ENCODE data around the gene ADAM12. TPM values are rescaled to one million over a fixed set of nuclear protein-coding genes. Genes with fewer than 3 reads are reported as not detected.

ADAM12 gene
- total and polyA plus RNA-seq, 2 of the 13 experiments (the other 11 are each of a cell fraction or from before 2014, with no cell fraction given) = not detected

- Histone ChIP-seq H3K9me3 (ENCODE audit: low read length) (no peaks in the 10 kb centered on the region), H3K79me2 (ENCODE audit: insufficient read depth, low read length) (no peaks in the 10 kb centered on the region), H3K36me3 (replicated peaks in 1 of 2; ENCODE audit: control insufficient read depth in 1 of 2, insufficient read depth in 2 of 2, low read length in 2 of 2) (no peaks in the 10 kb centered on the region), H3K4me3 (replicated peaks in 1 of 3; ENCODE audit: insufficient read depth in 1 of 3, low read depth in 2 of 3, low read length in 3 of 3) (no peak overlapping the region), H3K9ac (ENCODE audit: insufficient read depth, low read depth, low read length) (no peak overlapping the region), H3K27ac (ENCODE audit: extremely low read length, insufficient read depth, low read length) (no peak overlapping the region), H3K4me1 (ENCODE audit: insufficient read depth, low read length) (no peaks in the 10 kb centered on the region), H3K27me3 (ENCODE audit: control insufficient read depth in 1 of 2, insufficient read depth in 2 of 2, low read length in 2 of 2) (no peaks in the 10 kb centered on the region; a peak in 1 of 5 replicates), H4K20me1 (ENCODE audit: insufficient read depth, low read length) (no peaks in the 10 kb centered on the region), H3K4me2 (ENCODE audit: low read depth, low read length) (no peak overlapping the region), H2AFZ (ENCODE audit: low read length) (no peak overlapping the region)
- FAIRE-seq (no peak), ATAC-seq (no peak), DNase-seq (ENCODE audit: low spot score) (no peak)
- POLR2A ChIA-PET = no interaction called here
- no TSS peak for BruUV-seq (replicated peaks)
- CTCF ChIA-PET (ENCODE audit: low intra/inter-chr PET ratio, low total read pairs) = no interaction called here
- intact Hi-C loops (cut with micrococcal nuclease; ENCODE audit: unreplicated experiment) = no loop called here
- in situ Hi-C loops (cut with HindIII; ENCODE audit: extremely low pct_ligation_motif_present, low pct_unique_long_range_greater_than_20kb) = no loop called here
- 18% methylated on average over 3 of the region's 3 CpGs for WGBS (ENCODE audit: low lambda C conversion rate)
- TF ChIP-seq MAFF (IDR thresholded peaks at IDR 0.05; ENCODE audit: low read depth, low read length) (peak; percentile 17; the same call in 1 of the 2 replicates), ZNF605 (CRISPR knock-in tag; IDR thresholded peaks at IDR 0.05) (no peak), ZNF143 (CRISPR knock-in tag; IDR thresholded peaks at IDR 0.05) (no peak), MAFK (conservative IDR thresholded peaks at IDR 0.05 in 1 of 2, IDR thresholded peaks at IDR 0.05 in 1 of 2; ENCODE audit: low read length in 2 of 2) (peak in 1 of 2 experiments; percentile 73; a peak in 3 of 4 replicates), ZNF670 (CRISPR knock-in tag; IDR thresholded peaks at IDR 0.05; ENCODE audit: borderline replicate concordance) (no peak)
Measured at GRCh38 chr10:126283307-126283706, 105.0 kb downstream of the ADAM12 start.

- no peak for ATAC-seq
- Histone ChIP-seq H3K27me3 (ENCODE audit: control insufficient read depth in 1 of 2, insufficient read depth in 2 of 2, low read length in 2 of 2) (no peaks in the 10 kb centered on the region; a peak in 1 of 5 replicates), H3K4me1 (ENCODE audit: insufficient read depth, low read length) (no peaks in the 10 kb centered on the region), H3K4me3 (replicated peaks in 1 of 3; ENCODE audit: insufficient read depth in 1 of 3, low read depth in 2 of 3, low read length in 3 of 3) (no peak overlapping the region), H3K4me2 (ENCODE audit: low read depth, low read length) (no peak overlapping the region), H3K9ac (ENCODE audit: insufficient read depth, low read depth, low read length) (no peak overlapping the region), H2AFZ (ENCODE audit: low read length) (no peak overlapping the region), H3K79me2 (ENCODE audit: insufficient read depth, low read length) (no peaks in the 10 kb centered on the region), H3K36me3 (replicated peaks in 1 of 2; ENCODE audit: control insufficient read depth in 1 of 2, insufficient read depth in 2 of 2, low read length in 2 of 2) (no peaks in the 10 kb centered on the region), H4K20me1 (ENCODE audit: insufficient read depth, low read length) (no peaks in the 10 kb centered on the region), H3K27ac (ENCODE audit: extremely low read length, insufficient read depth, low read length) (no peak overlapping the region), H3K9me3 (ENCODE audit: low read length) (no peaks in the 10 kb centered on the region)
- DNase-seq (ENCODE audit: low spot score) = no peak
- CTCF ChIA-PET (ENCODE audit: low intra/inter-chr PET ratio, low total read pairs) = no interaction called here
- POLR2A ChIA-PET = no interaction called here
- intact Hi-C loops (cut with micrococcal nuclease; ENCODE audit: unreplicated experiment) = no loop called here
- WGBS (ENCODE audit: low lambda C conversion rate) = 2% methylated on average over 6 of the region's 6 CpGs
- no peak for FAIRE-seq
- in situ Hi-C loops (cut with HindIII; ENCODE audit: extremely low pct_ligation_motif_present, low pct_unique_long_range_greater_than_20kb) = no loop called here
- no TSS peak for BruUV-seq (replicated peaks)
- TF ChIP-seq TBX2 (CRISPR knock-in tag; IDR thresholded peaks at IDR 0.05; ENCODE audit: borderline replicate concordance) (no peak), HOXA3 (CRISPR knock-in tag; IDR thresholded peaks at IDR 0.05) (no peak), STAT5B (CRISPR knock-in tag; IDR thresholded peaks at IDR 0.05) (no peak), JUN (CRISPR knock-in tag; IDR thresholded peaks at IDR 0.05) (no peak), ZNF709 (CRISPR knock-in tag; IDR thresholded peaks at IDR 0.05) (no peak), ZNF670 (CRISPR knock-in tag; IDR thresholded peaks at IDR 0.05; ENCODE audit: borderline replicate concordance) (no peak), NFE2L2 (IDR thresholded peaks at IDR 0.05; ENCODE audit: low read length) (no peak), ZNF549 (CRISPR knock-in tag; IDR thresholded peaks at IDR 0.05) (no peak), EHMT2 (IDR thresholded peaks at IDR 0.05; ENCODE audit: borderline replicate concordance, low read depth, low read length) (no peak), ZUFSP (CRISPR knock-in tag; IDR thresholded peaks at IDR 0.05; ENCODE audit: borderline replicate concordance) (no peak), RFX3 (CRISPR knock-in tag; IDR thresholded peaks at IDR 0.05) (no peak), TSC22D2 (CRISPR knock-in tag; IDR thresholded peaks at IDR 0.05; ENCODE audit: borderline replicate concordance) (no peak), PITX1 (CRISPR knock-in tag; IDR thresholded peaks at IDR 0.05) (no peak), HBP1 (CRISPR knock-in tag; IDR thresholded peaks at IDR 0.05; ENCODE audit: low read depth) (no peak), FIP1L1 (IDR thresholded peaks at IDR 0.05; ENCODE audit: borderline replicate concordance, insufficient read depth, low read depth, low read length) (no peak)
Measured at GRCh38 chr10:126278851-126279250, 109.4 kb downstream of the ADAM12 start.
